ENCODE results near the gene BRD8. TPM values are rescaled to one million over a fixed set of nuclear protein-coding genes. Genes with fewer than 3 reads are reported as not detected.

BRD8 gene
- total RNA-seq, 2 donors from 2014 or later, result 34.7 to 71.7 TPM

DNA sequence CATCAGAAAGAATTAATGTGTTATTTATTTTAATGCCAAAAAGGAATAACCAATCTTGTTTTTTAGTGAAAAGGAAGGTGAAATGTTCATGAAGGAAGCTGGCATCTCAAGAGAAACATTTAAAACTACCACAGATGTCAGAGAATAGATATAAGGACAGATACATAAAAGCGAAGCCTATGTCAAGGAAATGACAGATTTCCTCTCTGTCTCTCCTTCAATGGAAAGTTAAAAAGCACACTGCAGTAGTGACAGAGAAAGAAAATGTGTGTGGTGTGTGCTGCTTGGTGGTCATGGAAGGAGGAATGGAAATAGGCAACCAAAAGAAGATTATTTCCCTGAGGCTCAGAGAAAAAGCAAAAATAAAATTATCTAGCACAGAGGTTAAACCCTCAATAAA lies 85.4 kb downstream of the BRD8 start:
- Histone ChIP-seq H3K36me3 (no peaks in the 10 kb centered on the region), H3K4me1 (ENCODE audit: control insufficient read depth in 1 of 2, low read depth in 2 of 2) (no peaks in the 10 kb centered on the region), H3K27ac (no peak overlapping the region), H3K4me3 (no peak overlapping the region), H3K27me3 (replicated peaks; ENCODE audit: insufficient read depth) (no peaks in the 10 kb centered on the region), H3K9me3 (no peaks in the 10 kb centered on the region)
- TF ChIP-seq, protein P1, sequence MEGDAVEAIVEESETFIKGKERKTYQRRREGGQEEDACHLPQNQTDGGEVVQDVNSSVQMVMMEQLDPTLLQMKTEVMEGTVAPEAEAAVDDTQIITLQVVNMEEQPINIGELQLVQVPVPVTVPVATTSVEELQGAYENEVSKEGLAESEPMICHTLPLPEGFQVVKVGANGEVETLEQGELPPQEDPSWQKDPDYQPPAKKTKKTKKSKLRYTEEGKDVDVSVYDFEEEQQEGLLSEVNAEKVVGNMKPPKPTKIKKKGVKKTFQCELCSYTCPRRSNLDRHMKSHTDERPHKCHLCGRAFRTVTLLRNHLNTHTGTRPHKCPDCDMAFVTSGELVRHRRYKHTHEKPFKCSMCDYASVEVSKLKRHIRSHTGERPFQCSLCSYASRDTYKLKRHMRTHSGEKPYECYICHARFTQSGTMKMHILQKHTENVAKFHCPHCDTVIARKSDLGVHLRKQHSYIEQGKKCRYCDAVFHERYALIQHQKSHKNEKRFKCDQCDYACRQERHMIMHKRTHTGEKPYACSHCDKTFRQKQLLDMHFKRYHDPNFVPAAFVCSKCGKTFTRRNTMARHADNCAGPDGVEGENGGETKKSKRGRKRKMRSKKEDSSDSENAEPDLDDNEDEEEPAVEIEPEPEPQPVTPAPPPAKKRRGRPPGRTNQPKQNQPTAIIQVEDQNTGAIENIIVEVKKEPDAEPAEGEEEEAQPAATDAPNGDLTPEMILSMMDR (IDR thresholded peaks at IDR 0.05), result no peak
- ATAC-seq (ENCODE audit: insufficient number of reproducible peaks, low FRiP score, low read depth), result no peak
- DNase-seq (ENCODE audit: low spot score), result no peak

DNA sequence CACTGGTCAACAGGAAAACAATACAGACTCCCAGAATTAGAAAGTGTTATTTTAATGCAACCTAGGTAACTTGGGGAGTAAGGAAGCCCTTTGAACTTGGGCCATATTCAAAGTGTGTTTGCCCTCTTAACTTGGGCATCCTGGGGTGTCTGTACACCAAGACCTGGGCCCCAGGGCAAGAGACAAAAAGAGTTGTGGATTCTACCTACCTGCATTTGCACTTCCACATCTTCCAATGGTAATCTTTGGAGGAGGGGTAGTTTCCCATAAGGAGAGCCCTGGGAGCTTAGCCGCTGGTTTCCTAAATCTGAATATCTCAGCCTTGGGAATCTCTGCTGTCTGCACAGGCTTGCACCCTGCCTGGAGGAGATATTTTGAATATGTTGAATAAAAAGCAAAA lies 86.1 kb downstream of the BRD8 start:
- TF ChIP-seq, protein P1 (IDR thresholded peaks at IDR 0.05), result no peak
- DNase-seq (ENCODE audit: low spot score) (no peak), ATAC-seq (ENCODE audit: insufficient number of reproducible peaks, low FRiP score, low read depth) (no peak)
- Histone ChIP-seq H3K4me1 (ENCODE audit: control insufficient read depth in 1 of 2, low read depth in 2 of 2) (no peaks in the 10 kb centered on the region), H3K9me3 (no peaks in the 10 kb centered on the region), H3K36me3 (no peaks in the 10 kb centered on the region), H3K27ac (no peak overlapping the region), H3K4me3 (no peak overlapping the region), H3K27me3 (replicated peaks; ENCODE audit: insufficient read depth) (no peaks in the 10 kb centered on the region)

DNA sequence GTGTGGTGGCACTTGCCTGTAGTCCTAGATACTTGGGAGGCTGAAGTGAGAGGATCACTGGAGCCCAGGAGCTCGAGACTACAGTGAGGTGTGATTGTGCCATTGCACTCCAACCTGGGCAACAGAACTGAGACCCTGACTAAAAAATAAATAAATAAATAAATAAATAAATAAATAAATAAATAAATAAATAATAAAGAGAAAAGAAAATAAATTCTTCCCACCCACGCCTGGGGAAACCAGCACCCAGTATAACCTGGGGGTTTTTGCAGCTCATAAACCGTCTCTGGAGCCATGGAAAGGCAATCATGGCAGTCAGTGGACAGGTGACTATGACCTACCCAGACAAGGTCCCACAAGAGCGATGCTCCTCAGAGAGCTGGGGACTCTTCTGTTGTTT lies 86.7 kb downstream of the BRD8 start:
- ATAC-seq (ENCODE audit: insufficient number of reproducible peaks, low FRiP score, low read depth), result no peak

More for the DNA sequence above, 86.7 kb downstream of the BRD8 start:
- Histone ChIP-seq H3K4me1 (ENCODE audit: control insufficient read depth in 1 of 2, low read depth in 2 of 2) (no peaks in the 10 kb centered on the region), H3K4me3 (no peak overlapping the region), H3K27ac (no peak overlapping the region), H3K27me3 (replicated peaks; ENCODE audit: insufficient read depth) (no peaks in the 10 kb centered on the region), H3K9me3 (no peaks in the 10 kb centered on the region), H3K36me3 (no peaks in the 10 kb centered on the region)
- no peak for DNase-seq (ENCODE audit: low spot score)
- TF ChIP-seq, protein P1 (IDR thresholded peaks at IDR 0.05), result no peak

Other genes starting within 250 kb of the BRD8 start
- 100 to 1,000 TPM in 1 of 2 donors, 10 to 100 TPM in 1; 65.1 to 134 TPM for gene FAM13B, start 145.6 kb downstream of the BRD8 start, total RNA-seq
- not detected for gene WNT8A, start 94.6 kb downstream of the BRD8 start, total RNA-seq
- 1 to 10 TPM in 1 of 2 donors, not detected in 1; 3.8 TPM for gene NME5, start 39.2 kb downstream of the BRD8 start, total RNA-seq
- gene KIF20A, start 482 bp upstream of the BRD8 start, total RNA-seq, result 1 to 10 TPM in 1 of 2 donors, under 1 TPM in 1; 0.78 to 1.1 TPM
- 10 to 100 TPM; 13.5 to 17.7 TPM for gene CDC23, start 34.7 kb upstream of the BRD8 start, total RNA-seq
- under 1 TPM in 1 of 2 donors, not detected in 1; 0.27 TPM for gene GFRA3, start 96.0 kb upstream of the BRD8 start, total RNA-seq
- not detected for gene CDC25C, start 153.2 kb upstream of the BRD8 start, total RNA-seq
- gene FAM53C, start 159.6 kb upstream of the BRD8 start, total RNA-seq, result 10 to 100 TPM; 22.6 to 24.9 TPM
- 10 to 100 TPM; 50.1 to 86.2 TPM for gene KDM3B, start 174.1 kb upstream of the BRD8 start, total RNA-seq

All from thoracic aorta (tissue), 2 donors.